ENCODE results near the gene AMMECR1.

DNA sequence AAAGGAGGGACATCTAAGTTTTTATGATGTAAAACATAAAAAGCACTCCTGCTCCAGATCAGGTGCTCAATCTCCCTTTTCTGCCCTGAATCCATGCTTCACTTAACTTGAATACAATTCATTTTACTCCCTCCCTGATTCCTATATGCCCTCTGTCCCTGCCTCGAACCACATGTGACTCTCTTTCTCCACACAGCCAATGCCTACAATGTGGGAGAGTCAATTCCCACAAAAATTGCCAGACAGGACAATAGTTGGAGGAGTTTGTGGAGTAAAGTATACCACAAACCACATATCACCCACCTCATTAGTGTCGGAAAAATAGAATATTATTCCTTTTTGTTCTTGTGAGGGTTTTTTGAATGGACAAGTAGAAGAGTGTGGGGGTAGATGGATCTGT lies 9.7 kb downstream of the AMMECR1 start:
- TF ChIP-seq CTCF (conservative IDR thresholded peaks at IDR 0.05; ENCODE audit: low read depth, low read length) (no peak), POLR2A (IDR thresholded peaks at IDR 0.05; ENCODE audit: low read depth, low read length) (no peak), ELK1 (IDR thresholded peaks at IDR 0.05; ENCODE audit: borderline replicate concordance, low read depth, low read length) (no peak), RAD21 (IDR thresholded peaks at IDR 0.05; ENCODE audit: low read length) (no peak), CEBPB (IDR thresholded peaks at IDR 0.05; ENCODE audit: low read depth, low read length) (no peak), MAZ (IDR thresholded peaks at IDR 0.05; ENCODE audit: borderline replicate concordance, low read depth, low read length) (no peak), NFE2L2 (IDR thresholded peaks at IDR 0.05; ENCODE audit: low read depth, low read length) (no peak), MAFK (IDR thresholded peaks at IDR 0.05; ENCODE audit: low read depth, low read length) (no peak), MXI1 (IDR thresholded peaks at IDR 0.05; ENCODE audit: borderline replicate concordance, low read depth, low read length) (no peak), RFX5 (IDR thresholded peaks at IDR 0.05; ENCODE audit: low read depth, low read length) (no peak)
